Measurements from ENCODE around the gene GLE1. TPM values are rescaled to one million over a fixed set of nuclear protein-coding genes. Genes with fewer than 3 reads are reported as not detected.
A peak's percentile ranks its signal among the peaks of the same experiment; 100 is the strongest.
"Not testable (repeated sequence)": the region's sequence is repeated elsewhere in the genome, so short reads cannot be mapped to it uniquely, and the experiment has no call there.

The GLE1 gene
- total RNA-seq, 2 donors from 2014 or later: 15.5 to 19.1 TPM

GRCh38 chr9:128494746-128495129 is 9.8 kb upstream of the GLE1 start:
- ATAC-seq (peak; percentile 15 to 39), DNase-seq (no peak)
- intact Hi-C loops (cut with DNase I): no loop called here

- intact Hi-C loops (cut with DNase I): no loop called here
- DNase-seq (no peak), ATAC-seq (no peak)
Observed at GRCh38 chr9:128495296-128495695, 9.2 kb upstream of the GLE1 start.

GRCh38 chr9:128495804-128496417 is 8.6 kb upstream of the GLE1 start:
- ATAC-seq (no peak), DNase-seq (no peak)
- intact Hi-C loops (cut with DNase I): no loop called here

GRCh38 chr9:128497824-128498610 is 6.5 kb upstream of the GLE1 start:
- intact Hi-C loops (cut with DNase I): no loop called here
- ATAC-seq: no peak
- no peak for DNase-seq

- intact Hi-C loops (cut with DNase I): no loop called here
- no peak for ATAC-seq
Observed at GRCh38 chr9:128498911-128499310, 5.6 kb upstream of the GLE1 start.

GRCh38 chr9:128499920-128500319 is 4.6 kb upstream of the GLE1 start:
- intact Hi-C loops (cut with DNase I): no loop called here
- ATAC-seq (no peak), DNase-seq (no peak)

More at GRCh38 chr9:128498911-128499310, 5.6 kb upstream of the GLE1 start:
- no peak for DNase-seq

GRCh38 chr9:128503415-128503825 is 1.1 kb upstream of the GLE1 start:
- intact Hi-C loops (cut with DNase I); DNase-seq; ATAC-seq: not testable (repeated sequence)

- DNase-seq (no peak), ATAC-seq (peak in 1 of 2 donors; percentile 36)
- intact Hi-C loops (cut with DNase I): no loop called here
Observed at GRCh38 chr9:128503870-128504269, 649 bp upstream of the GLE1 start.

GRCh38 chr9:128505414-128505765 is 871 bp downstream of the GLE1 start:
- DNase-seq (no peak), ATAC-seq (no peak)
- intact Hi-C loops (cut with DNase I): no loop called here

GRCh38 chr9:128505906-128506305 is 1.4 kb downstream of the GLE1 start:
- DNase-seq; ATAC-seq; intact Hi-C loops (cut with DNase I): not testable (repeated sequence)

- intact Hi-C loops (cut with DNase I): no loop called here
- DNase-seq (no peak), ATAC-seq (no peak)
Observed at GRCh38 chr9:128512820-128513219, 8.3 kb downstream of the GLE1 start.

GRCh38 chr9:128521956-128522355 is 17.4 kb downstream of the GLE1 start:
- DNase-seq: no peak
- ATAC-seq: no peak
- intact Hi-C loops (cut with DNase I): no loop called here

- DNase-seq: no peak
- ATAC-seq: peak in 1 of 2 donors; percentile 49
- intact Hi-C loops (cut with DNase I): no loop called here
Observed at GRCh38 chr9:128523199-128523925, 18.8 kb downstream of the GLE1 start.

- intact Hi-C loops (cut with DNase I): no loop called here
- DNase-seq (no peak), ATAC-seq (no peak)
Observed at GRCh38 chr9:128526720-128527119, 22.2 kb downstream of the GLE1 start.

- DNase-seq: no peak
- no peak for ATAC-seq
- intact Hi-C loops (cut with DNase I): no loop called here
Observed at GRCh38 chr9:128528445-128529160, 24.1 kb downstream of the GLE1 start.

- DNase-seq: no peak
- intact Hi-C loops (cut with DNase I): no loop called here
- no peak for ATAC-seq
Observed at GRCh38 chr9:128529191-128529590, 24.7 kb downstream of the GLE1 start.

GRCh38 chr9:128532581-128532980 is 28.1 kb downstream of the GLE1 start:
- ATAC-seq (no peak), DNase-seq (no peak)
- intact Hi-C loops (cut with DNase I): no loop called here

- DNase-seq (no peak), ATAC-seq (peak in 1 of 2 donors; percentile 72)
- intact Hi-C loops (cut with DNase I): no loop called here
Observed at GRCh38 chr9:128540634-128541360, 36.3 kb downstream of the GLE1 start.

- intact Hi-C loops (cut with DNase I): no loop called here
- ATAC-seq (no peak), DNase-seq (no peak)
Observed at GRCh38 chr9:128546504-128546903, 42.0 kb downstream of the GLE1 start.
